GM12878 (cell line): Measurements from ENCODE around the gene ASCC3. TPM values are rescaled to one million over a fixed set of nuclear protein-coding genes. Genes with fewer than 3 reads are reported as not detected.

Source experiments
- ATAC-seq: fragments of 200-7000 bp; cut with Tn5 transposase; 3 replicates; pipeline ENCODE4 v1.9.1; 2020; ENCODE audit warnings: mild to moderate bottlenecking, moderate library complexity
- BruUV-seq: library from RNA; stranded (reverse); fragments of 400-500 nt; replicated peaks from 2 replicates; lab custom pipeline; 2021; lab: Mats Ljungman, UMichigan
- CTCF ChIA-PET: fragments of 300-600 bp; sonication (Branson Sonifier 250); formaldehyde crosslinking; extraction: SDS; loops from one replicate; lab custom pipeline; 2021; ENCODE audit warnings: inconsistent platforms; lab: Yijun Ruan, JAX
- POLR2A ChIA-PET: fragments of 350-600 bp; formaldehyde crosslinking; extraction: SDS; loops from one replicate; lab custom pipeline; 2021; ENCODE audit warnings: inconsistent platforms; lab: Charles Lee
- RAD21 ChIA-PET: fragments of 300-600 bp; sonication (Branson Sonifier 250); formaldehyde crosslinking; loops from one replicate; lab custom pipeline; 2023; ENCODE audit warnings: antibody characterized with exemption; ENCODE audit not compliant: unreplicated experiment; lab: Charles Lee
- SMC1A ChIA-PET: fragments of 300-600 bp; sonication (Branson Sonifier 250); formaldehyde crosslinking; loops from one replicate; lab custom pipeline; 2023; ENCODE audit not compliant: unreplicated experiment, uncharacterized antibody; lab: Charles Lee
- DNase-seq: peaks from one replicate; pipeline ENCODE4 v3.0.0-alpha.2; 2011; ENCODE audit warnings: low read depth, low spot score
- FAIRE-seq: peaks from 3 replicates; lab custom pipeline; 2011; peaks lifted over from hg19 to GRCh38; lab: Jason Lieb, UNC
- H2AFZ ChIP-seq: 2 replicates; pipeline ENCODE4 v1.6.0; 2011; ENCODE audit warnings: low read depth, low read length, control low read depth; ENCODE audit not compliant: control insufficient read depth
- H3K27ac ChIP-seq: 2 replicates; pipeline ENCODE4 v1.5.1; 2011; ENCODE audit warnings: control low read depth; ENCODE audit not compliant: control insufficient read depth, insufficient read depth
- H3K27me3 ChIP-seq, 2 experiments: replicated peaks in 1 of 2; 2 replicates each; pipeline versions ENCODE4 v1.6.0 to v1.6.1; 2011; ENCODE audit warnings: low read length in 1 of 2; ENCODE audit not compliant: control insufficient read depth in 2 of 2, insufficient read depth in 2 of 2
- H3K36me3 ChIP-seq, 2 experiments: 2 replicates each; pipeline ENCODE4 v1.5.1; 2011; ENCODE audit warnings: low read length in 1 of 2; ENCODE audit not compliant: control insufficient read depth in 2 of 2, insufficient read depth in 2 of 2
- H3K4me1 ChIP-seq: 2 replicates; pipeline ENCODE4 v1.6.1; 2011; ENCODE audit warnings: mild to moderate bottlenecking, low read length, moderate library complexity, mixed read lengths; ENCODE audit not compliant: control insufficient read depth, insufficient read depth
- H3K4me2 ChIP-seq: 2 replicates; pipeline ENCODE4 v1.6.0; 2011; ENCODE audit warnings: control low read depth; ENCODE audit not compliant: control insufficient read depth, insufficient read depth
- H3K4me3 ChIP-seq: fragments of 200-600 bp; sonication (generic); 2 replicates; pipeline ENCODE4 v1.5.1; 2016
- H3K79me2 ChIP-seq: 2 replicates; pipeline ENCODE4 v1.6.0; 2011; ENCODE audit warnings: low read length; ENCODE audit not compliant: control insufficient read depth, insufficient read depth
- H3K9ac ChIP-seq: 2 replicates; pipeline ENCODE4 v1.8.0; 2011; ENCODE audit warnings: low read length, control low read depth, mixed read lengths; ENCODE audit not compliant: control insufficient read depth, insufficient read depth
- H3K9me3 ChIP-seq: replicated peaks from 3 replicates; pipeline ENCODE4 v1.5.1; 2011; ENCODE audit warnings: mild to moderate bottlenecking, low read length; ENCODE audit not compliant: control insufficient read depth, insufficient read depth
- H4K20me1 ChIP-seq: 2 replicates; pipeline ENCODE4 v1.6.0; 2011; ENCODE audit not compliant: control insufficient read depth, insufficient read depth
- HDAC2 ChIP-seq: fragments of 200-600 bp; sonication (generic); IDR thresholded peaks from 2 replicates; pipeline ENCODE4 v1.6.1; 2017
- HDAC6 ChIP-seq: fragments of 200-600 bp; sonication (generic); IDR thresholded peaks from one replicate; pipeline ENCODE4 v1.8.0; 2017; ENCODE audit warnings: antibody characterized with exemption; ENCODE audit not compliant: unreplicated experiment
- MTA3 ChIP-seq: IDR thresholded peaks from 2 replicates; pipeline ENCODE4 v1.6.1; 2012; ENCODE audit warnings: low read length, inconsistent platforms, borderline replicate concordance
- NR2C1 ChIP-seq: fragments of 450-650 bp; IDR thresholded peaks from 2 replicates; pipeline ENCODE4 v1.6.1; 2017; ENCODE audit warnings: antibody characterized with exemption, mild to moderate bottlenecking, moderate library complexity
- RCOR1 ChIP-seq: conservative IDR thresholded peaks from 2 replicates; pipeline ENCODE4 v1.6.1; 2012; ENCODE audit warnings: low read depth, low read length, improper control_type of control experiment
- SP1 ChIP-seq: IDR thresholded peaks from one replicate; pipeline ENCODE4 v1.6.1; 2011; ENCODE audit warnings: low read depth, low read length
- TAF1 ChIP-seq: IDR thresholded peaks from 2 replicates; pipeline ENCODE4 v1.6.1; 2011; ENCODE audit warnings: mild to moderate bottlenecking, low read depth, low read length, borderline replicate concordance
- WGBS: methylation state at CpG from one replicate; pipeline ENCODE4 v1.1.6; 2016; ENCODE audit warnings: low lambda C conversion rate; ENCODE audit not compliant: insufficient replicate concordance, insufficient coverage; ENCODE audit errors: missing lambda C conversion rate; 5-methylcytosine and 5-hydroxymethylcytosine counted together
- in situ Hi-C: fragments of 300-500 bp; cut with MboI; formaldehyde crosslinking; loops from 9 replicates; pipeline ENCODE4 v1.14.3; 2018; ENCODE audit warnings: mixed read lengths
- intact Hi-C: fragments of 100-400 bp; cut with micrococcal nuclease; formaldehyde crosslinking; loops from one replicate; pipeline ENCODE4 v1.14.2; 2022; ENCODE audit not compliant: unreplicated experiment
- polyA plus RNA-seq, 11 experiments: library from polyadenylated mRNA; depleted of rRNA in 4 of 11; unstranded in 6 of 11; stranded (reverse) in 5 of 11; fragments of >200 nt; fragmentation: Nextera tagmentation in 4 of 11; fragmentation: Illumina TruSeq in 1 of 11; extraction: Ambion mirVana in 4 of 11; extraction: Trizol in 1 of 11; gene quantifications; 1 replicate in 1 of 11; 2 replicates in 10 of 11; pipeline versions ENCODE4 v1.2.1 to v1.2.3, GENCODE V29; 2011 to 2016; ENCODE audit warnings: inconsistent platforms in 2 of 11, missing spikeins in 2 of 11, low read depth in 1 of 11
- total RNA-seq, 4 experiments: library from RNA; depleted of rRNA in 3 of 4; stranded (reverse); fragments of >200 nt in 3 of 4; fragmentation: Illumina TruSeq in 1 of 4; extraction: Trizol in 1 of 4; gene quantifications; 2 replicates each; pipeline versions ENCODE4 v1.2.1 to v1.2.3, GENCODE V29; 2013 to 2021

The ASCC3 gene
- total and polyA plus RNA-seq, 10 of the 15 experiments (the other 5 are each of a cell fraction or from before 2014, with no cell fraction given), result 19.9 to 76.2 (median 55.9) TPM

DNA sequence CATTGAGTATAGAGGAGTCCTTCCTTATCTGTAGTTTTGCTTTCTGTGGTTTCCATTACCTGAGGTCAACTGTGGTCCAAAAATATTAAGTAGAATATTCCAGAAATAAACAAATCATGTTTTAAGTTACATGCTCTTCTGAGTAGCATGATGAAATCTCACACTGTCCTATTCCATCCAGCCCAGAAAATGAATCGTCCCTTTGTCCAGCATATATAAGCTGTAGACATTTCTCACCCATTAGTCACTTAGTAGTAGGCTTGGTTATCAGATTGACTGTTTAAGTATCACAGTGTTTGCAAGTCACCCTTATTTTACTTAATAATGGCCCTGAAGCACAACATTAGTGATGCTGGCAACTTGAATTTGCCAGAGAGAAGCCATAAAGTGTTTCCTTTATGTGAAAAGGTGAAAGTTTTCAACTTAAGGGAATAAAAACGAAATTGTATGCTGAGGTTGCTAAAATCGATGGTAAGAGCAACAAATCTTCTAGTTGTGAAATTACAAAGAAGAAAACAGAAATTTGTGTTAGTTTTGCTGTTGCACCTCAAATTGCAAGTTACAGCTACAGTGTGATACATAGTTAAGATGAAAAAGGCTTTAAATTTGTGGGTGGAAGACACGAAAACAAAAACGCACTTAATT, 217.8 kb downstream of the ASCC3 start:
- Histone ChIP-seq H3K27me3 (no peaks in the 10 kb centered on the region), H3K9me3 (no peaks in the 10 kb centered on the region), H3K4me3 (no peak overlapping the region), H3K9ac (no peak overlapping the region), H3K27ac (no peak overlapping the region), H4K20me1 (no peaks in the 10 kb centered on the region), H3K36me3 (peaks cover 0 to 11% of the 10 kb centered on the region in 2 experiments; a peak in 3 of 4 replicates), H2AFZ (no peak overlapping the region), H3K4me2 (no peak overlapping the region), H3K4me1 (peaks cover 11% of the 10 kb centered on the region), H3K79me2 (no peaks in the 10 kb centered on the region)
- CTCF ChIA-PET, result interaction anchor here (0.6 to 3.4 kb wide), 35 partner anchors 8 to 796 kb away, joined by 3 to 21 read pairs (median 6); no protein-coding TSS in a partner anchor
- SMC1A ChIA-PET, result interaction anchor here (0.8 to 2.9 kb wide), 25 partner anchors 9 to 563 kb away, joined by 3 to 21 read pairs (median 4); no protein-coding TSS in a partner anchor
- RAD21 ChIA-PET, result interaction anchor here (0.6 to 2.6 kb wide), 7 partner anchors 147 to 661 kb away, joined by 3 to 15 read pairs (median 4); no protein-coding TSS in a partner anchor
- DNase-seq, result no peak
- ATAC-seq, result no peak
- WGBS, result 74% methylated on average over 5 of the region's 5 CpGs
- in situ Hi-C loops, result loop anchor here (10.0 kb wide), 1 partner anchor 549 kb away; no protein-coding TSS in a partner anchor
- no TSS peak for BruUV-seq
- intact Hi-C loops, result loop anchor here (5.0 to 10.0 kb wide), 2 partner anchors 561 to 796 kb away; no protein-coding TSS in a partner anchor
- TF ChIP-seq HDAC6 (no peak), TAF1 (no peak), MTA3 (no peak), HDAC2 (no peak), RCOR1 (no peak), SP1 (no peak), NR2C1 (no peak)
- FAIRE-seq, result peak; percentile 44
- POLR2A ChIA-PET, result no interaction called here
